Femur (tissue), 1 donor: ENCODE results near the gene KCNC4.
A peak's percentile ranks its signal among the peaks of the same experiment; 100 is the strongest.

Experiments used
- DNase-seq: peaks from one replicate; pipeline ENCODE4 v3.0.0-alpha.2; 2017

KCNC4 gene

DNA sequence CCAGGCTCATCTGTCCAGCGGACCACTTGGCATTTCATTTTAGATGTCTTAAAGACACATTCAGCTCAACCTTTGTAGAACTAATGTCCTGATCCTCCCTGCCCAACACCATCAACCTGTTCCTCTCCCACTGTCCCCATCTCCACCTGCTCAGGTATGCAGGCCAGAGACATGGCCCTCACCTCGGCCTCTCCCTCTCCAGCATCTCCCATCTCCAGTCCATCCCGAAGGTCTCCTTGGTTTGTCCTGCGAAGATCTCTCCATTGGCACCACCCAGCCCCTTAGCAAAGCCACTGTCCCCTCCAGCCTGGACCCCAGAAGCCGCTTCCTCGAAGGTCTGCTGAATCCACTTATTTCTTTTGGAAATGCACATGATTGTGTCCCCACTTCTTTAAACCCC, 20.9 kb upstream of the KCNC4 start:
- no peak for DNase-seq

DNA sequence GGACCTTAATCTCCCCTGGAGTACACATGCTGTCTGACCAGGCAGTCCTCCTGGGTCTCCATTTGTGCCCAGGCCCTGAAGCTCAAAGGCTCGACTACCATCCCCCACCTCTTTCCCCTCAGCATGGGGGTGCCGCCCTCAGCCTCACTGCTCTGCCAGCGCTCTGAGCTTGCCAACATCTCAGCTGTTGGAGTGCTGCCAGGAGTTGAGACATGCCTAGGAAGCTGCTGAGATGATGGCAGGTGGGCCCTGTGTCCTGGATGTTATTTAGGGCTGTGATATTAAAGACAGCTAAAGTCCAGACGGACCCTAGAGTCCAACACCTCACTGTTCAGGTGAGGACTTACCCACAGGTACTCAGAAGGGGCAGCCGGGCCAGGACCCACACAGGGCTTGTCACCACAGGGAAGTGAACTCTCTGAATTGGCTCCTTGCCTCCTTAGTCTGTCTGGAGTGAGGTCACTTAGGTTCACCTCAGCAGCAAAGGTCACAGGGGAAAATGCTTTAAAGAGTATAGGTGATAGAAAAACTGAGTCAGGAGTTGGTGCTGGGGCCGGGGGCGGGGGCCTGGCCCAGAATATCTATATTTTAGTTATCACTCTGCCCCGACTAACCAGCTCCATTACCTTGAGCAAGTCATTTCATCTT, 19.7 kb upstream of the KCNC4 start:
- DNase-seq: peak; percentile 63

GRCh38 chr1:110192541-110192940, 17.6 kb upstream of the KCNC4 start:
- DNase-seq: no peak

- no peak for DNase-seq
These were observed 14.9 kb upstream of the KCNC4 start for GRCh38 chr1:110195196-110195595.

- DNase-seq: peak; percentile 36
These were observed 13.0 kb upstream of the KCNC4 start for GRCh38 chr1:110196917-110197765.

- no peak for DNase-seq
These were observed 12.0 kb upstream of the KCNC4 start for GRCh38 chr1:110197905-110198629.

- no peak for DNase-seq
These were observed 11.4 kb upstream of the KCNC4 start for GRCh38 chr1:110198746-110199145.

DNA sequence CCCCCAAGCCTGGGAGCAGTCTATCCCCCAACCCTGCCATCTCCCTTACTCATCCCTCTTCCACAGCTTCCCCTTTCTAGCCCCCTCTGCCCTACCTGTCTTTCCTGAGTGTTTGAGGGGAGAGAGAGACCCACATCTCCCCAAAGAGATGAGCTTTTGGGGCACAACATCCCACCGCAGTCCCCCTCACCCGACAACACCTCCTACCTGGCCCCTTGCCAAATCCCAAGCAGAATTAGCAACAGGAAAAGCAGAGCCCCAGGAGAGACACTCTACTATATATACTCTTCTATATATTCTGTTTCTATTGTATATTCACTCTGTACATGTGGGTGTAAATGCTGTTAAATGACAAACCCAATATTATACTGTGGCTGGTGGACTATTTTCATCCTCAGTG, 9.9 kb upstream of the KCNC4 start:
- no peak for DNase-seq

- DNase-seq: no peak
These were observed 9.4 kb upstream of the KCNC4 start for GRCh38 chr1:110200666-110201065.

DNA sequence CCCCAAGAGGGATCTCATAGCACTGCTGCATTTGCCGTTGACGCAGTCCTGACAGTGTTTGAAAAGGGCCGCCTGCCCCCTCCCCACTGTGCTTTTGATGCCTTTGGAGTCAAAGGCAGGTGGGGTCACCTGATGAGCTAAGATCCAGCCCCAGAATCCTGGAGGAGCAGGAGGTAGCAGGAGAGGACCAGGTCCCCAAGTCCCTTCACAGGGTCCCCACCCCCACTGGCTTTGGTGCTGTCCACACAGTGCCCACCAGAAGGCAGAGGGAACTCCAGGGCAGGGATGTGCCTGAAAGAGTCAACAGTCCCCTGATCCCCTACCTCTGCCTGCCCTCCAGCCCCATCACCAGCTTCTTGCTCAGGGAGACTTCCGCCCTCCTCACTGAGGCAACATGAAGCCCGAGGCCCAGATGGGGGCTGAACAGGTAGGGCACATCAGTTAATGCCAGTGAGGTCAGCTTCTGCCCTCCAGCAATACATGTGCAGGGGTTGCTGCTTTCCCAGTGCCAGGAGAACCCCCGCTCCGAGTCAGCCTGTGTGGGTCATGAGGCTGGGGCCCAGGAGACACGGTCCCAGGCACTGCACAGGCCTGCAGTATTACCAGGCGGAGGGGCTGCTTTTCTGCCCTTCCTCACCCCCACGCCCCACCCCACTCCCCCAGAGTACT, 8.8 kb upstream of the KCNC4 start:
- DNase-seq: no peak

GRCh38 chr1:110203021-110203661, 7.0 kb upstream of the KCNC4 start:
- peak; percentile 65 for DNase-seq

DNA sequence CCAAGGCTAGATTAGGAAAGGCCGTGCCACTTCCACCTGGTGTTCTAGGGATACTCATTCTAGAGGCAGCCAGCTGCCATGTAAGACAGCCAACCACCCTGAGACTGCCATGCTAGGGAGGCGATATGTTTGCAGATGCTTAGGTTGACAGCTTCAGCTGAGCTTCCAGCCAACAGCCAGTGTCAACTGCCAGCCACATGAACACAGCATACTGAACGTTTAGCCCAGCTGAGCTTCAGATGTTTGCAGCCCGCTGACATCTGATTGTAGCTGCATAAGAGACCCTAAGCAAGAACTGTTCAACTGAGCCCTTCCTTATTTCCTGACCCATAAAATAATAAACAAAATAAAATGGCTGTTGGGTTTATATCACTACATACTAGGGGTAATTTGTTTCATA, 5.0 kb upstream of the KCNC4 start:
- no peak for DNase-seq

DNA sequence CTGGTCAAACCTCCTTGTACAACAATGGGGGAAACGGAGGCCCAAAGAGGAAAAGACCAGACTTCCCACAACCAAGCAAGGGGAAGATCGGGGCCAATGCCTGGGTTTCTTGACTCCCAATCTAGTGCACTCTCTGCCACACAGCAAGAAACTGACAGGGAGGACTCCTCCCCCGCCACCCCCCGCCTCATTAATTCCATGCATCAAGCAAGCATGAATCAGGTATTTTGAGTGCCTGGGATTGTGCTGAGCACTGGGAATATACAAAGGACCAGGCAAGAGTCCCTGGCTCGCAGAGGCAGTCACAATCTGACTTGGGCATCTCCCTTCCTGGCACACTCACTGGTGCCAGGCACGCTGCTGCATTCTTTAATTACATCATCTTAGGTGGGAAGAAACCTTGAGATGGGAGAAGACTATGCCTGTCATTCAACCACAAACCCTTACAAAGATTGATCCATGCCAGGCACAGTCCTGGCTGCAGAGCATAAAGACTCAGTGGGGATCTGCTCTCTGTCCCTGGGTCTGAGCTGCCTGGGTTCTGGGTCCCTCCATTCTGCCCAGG, 4.4 kb upstream of the KCNC4 start:
- DNase-seq: no peak

GRCh38 chr1:110206261-110206920, 3.7 kb upstream of the KCNC4 start:
- no peak for DNase-seq

DNA sequence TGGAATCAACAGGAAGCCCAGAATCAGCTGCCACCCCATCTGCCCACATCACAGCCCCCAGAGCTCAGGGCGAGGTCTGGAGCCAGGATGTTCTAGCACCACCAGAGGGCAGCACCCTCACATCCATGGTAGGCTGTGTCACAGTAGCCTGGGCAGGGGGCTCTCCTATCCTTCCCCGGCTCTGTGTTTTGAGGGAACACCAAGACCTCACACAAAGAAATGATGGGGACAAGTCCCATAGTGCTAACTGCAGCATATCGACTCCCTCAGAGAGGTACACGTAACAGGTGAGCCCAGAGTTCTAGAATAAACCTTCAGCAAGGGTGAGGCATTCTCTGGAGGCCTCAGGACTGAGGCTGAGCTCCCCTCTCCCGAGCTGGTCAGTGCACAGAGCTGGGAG, 2.3 kb upstream of the KCNC4 start:
- peak; percentile 74 for DNase-seq

DNA sequence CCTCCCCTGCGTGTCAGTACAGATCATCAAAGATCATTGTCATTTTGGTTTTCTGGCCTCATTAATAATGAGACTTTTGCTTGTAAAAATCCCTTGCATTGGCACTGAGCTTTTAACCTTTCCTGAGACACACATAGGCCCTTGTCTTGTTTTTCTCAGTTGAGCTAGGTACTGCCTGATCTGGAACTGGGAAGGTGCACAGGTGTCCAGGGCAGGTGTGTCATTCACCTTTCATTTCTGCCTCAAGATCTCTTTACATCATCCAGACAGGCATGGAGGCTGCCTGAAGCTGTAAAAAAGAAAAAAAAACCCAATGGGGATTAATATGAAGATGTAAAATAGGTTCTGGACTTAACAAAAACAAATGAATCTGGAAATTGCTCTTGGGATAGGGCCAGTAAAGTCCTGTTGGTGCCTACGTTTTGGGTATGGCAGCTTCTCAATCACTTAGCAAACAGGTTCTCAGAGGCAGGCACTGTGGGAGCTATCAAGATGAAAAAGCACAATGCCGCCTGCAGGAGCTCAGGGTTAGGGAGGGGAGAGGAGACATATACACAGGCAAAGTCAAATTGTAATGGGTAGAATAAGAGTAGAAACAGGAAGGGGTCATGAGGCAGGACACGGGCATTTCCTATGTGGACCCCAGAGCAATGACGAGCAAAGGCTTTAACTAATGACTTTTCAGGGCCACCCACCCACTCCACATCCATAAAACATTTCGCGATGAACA, 1.0 kb upstream of the KCNC4 start:
- DNase-seq: no peak

DNA sequence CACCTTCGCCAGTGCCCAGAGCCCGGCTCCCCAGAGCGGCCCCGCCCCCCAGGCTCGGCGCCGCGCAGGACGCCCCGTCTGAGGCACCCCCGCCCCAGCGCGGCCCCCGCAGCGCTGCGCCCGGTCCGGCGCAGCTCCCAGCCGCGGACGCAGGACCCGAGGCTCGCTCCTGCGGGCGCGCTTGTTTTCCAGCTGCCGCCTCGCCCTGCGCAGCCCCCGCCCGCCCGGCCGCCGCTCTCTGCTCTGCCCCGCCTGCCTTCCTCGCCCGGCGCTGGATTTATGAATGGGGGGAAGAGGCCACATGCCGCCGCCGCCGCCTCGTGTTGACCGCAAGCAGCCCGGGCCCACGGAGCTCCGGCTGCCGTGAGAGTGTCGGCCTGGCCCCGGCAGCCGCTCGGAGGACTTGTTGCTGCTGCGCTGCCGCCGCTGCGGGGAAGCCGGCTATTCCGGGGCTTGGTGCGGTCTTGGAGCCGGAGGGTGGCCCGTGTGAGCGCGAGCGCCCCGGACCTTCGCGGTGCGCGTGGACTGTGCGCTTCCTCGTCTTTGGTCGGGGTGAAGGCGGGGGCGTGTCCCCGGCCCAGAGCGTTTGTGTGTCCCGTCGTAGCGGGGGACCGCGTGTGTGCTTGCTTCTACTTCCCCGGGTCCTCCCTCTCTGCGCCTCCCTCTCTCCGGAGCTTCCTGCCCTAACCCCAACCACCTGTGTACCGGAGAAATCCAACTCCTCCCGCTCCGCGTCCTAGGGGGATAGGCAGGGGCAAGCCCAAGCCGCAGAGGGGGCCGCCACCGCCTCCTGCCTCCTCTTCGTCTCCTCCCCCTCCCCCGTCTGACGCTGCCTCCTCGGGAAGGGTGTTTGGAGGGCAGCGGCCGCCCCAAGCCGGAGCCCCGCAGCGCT, 736 bp downstream of the KCNC4 start:
- peak; percentile 54 for DNase-seq

- DNase-seq: no peak
These were observed 1.5 kb downstream of the KCNC4 start for GRCh38 chr1:110211496-110212168.
